Skeletal muscle cell (primary cell): Measurements from ENCODE around the gene DSE.
"Not testable (repeated sequence)": the region's sequence is repeated elsewhere in the genome, so short reads cannot be mapped to it uniquely, and the experiment has no call there.

Experiments used
- DNase-seq: peaks from one replicate; pipeline ENCODE4 v3.0.0-alpha.2; 2010; ENCODE audit warnings: low read depth
- H3K4me3 ChIP-seq: 2 replicates; pipeline ENCODE4 v1.5.1; 2011; ENCODE audit warnings: low read depth, mild to moderate bottlenecking, control low read depth, low read length, moderate library complexity

Gene DSE

DNA sequence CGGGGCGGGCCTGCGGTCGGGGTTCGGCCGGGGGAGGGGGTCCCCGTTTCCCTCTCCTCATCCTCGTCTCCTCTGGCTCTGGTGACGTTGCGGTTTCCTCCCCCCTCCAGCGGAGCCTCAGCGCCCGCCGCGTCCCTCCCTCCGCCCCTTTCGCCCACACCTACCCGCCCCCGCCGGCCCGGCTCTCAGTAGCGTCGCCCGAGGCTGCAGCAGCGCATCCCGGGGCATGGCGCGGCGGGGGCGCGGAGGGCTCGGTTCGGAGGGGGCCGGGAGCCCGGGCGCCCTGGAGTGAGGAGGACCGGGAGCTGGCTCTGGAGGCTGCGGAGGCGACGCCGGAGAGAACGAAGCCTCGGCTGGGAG lies at the start of gene DSE:
Gene DSE, plus strand, starts transcription at position 188 of the 360 bp plus-strand sequence. CDS start 28,304 bp downstream, outside the sequence.
- H3K4me3 ChIP-seq: peak within 1 kb of the TSS; percentile 74
- peak; percentile 68 for DNase-seq

DNA sequence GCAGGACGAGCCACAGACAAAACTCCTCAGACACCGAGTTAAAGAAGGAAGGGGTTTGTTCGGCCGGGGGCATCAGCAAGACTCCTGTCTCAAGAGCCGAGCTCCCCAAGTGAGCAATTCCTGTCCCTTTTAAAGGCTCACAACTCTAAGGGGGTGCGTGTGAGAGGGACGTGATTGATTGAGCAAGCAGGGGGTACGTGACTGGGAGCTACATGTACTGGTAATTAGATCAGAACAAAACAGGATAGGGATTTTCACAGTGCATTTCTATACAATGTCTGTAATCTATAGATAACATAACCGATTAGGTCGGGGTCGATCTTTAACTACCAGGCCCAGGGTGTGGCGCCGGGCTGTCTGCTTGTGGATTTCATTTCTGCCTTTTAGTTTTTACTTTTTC lies 48.8 kb upstream of the DSE start:
- not testable (repeated sequence) for H3K4me3 ChIP-seq, DNase-seq

DNA sequence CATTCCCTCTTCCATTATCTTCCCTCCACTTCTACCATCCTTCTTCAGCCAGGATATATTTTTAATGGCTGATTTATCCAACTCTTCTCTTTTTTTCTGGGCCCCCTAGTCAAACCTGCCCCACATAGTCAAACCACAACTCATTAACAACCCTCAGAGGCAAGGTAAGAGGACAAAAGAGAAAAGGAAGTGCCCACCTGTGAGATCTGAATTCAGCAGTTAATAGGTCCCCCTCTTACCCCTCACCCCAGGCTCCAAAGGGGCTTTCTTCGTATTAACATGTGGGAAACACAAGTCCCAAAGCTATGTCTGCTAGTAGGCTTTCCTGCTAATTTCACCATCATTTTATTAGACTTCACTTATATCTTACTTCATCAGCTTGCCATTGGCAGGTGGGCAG lies 46.9 kb upstream of the DSE start:
- no peak overlapping the region for H3K4me3 ChIP-seq
- no peak for DNase-seq

DNA sequence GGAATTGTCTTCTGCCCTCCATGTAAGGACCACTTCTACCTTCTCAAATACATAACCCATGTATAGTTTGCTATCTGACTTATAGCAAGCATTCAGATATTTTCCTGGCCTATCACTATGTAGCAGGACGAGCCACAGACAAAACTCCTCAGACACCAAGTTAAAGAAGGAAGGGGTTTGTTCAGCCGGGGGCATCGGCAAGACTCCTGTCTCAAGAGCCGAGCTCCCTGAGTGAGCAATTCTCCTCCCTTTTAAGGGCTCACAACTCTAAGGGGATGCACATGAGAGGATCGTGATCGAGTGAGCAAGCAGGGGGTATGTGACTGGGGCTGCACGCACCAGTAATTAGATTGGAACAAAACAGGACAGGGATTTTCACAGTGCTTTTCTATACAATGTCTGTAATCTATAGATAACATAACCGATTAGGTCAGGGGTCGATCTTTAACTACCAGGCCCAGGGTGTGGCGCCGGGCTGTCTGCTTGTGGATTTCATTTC lies 45.1 kb upstream of the DSE start:
- not testable (repeated sequence) for DNase-seq, H3K4me3 ChIP-seq

DNA sequence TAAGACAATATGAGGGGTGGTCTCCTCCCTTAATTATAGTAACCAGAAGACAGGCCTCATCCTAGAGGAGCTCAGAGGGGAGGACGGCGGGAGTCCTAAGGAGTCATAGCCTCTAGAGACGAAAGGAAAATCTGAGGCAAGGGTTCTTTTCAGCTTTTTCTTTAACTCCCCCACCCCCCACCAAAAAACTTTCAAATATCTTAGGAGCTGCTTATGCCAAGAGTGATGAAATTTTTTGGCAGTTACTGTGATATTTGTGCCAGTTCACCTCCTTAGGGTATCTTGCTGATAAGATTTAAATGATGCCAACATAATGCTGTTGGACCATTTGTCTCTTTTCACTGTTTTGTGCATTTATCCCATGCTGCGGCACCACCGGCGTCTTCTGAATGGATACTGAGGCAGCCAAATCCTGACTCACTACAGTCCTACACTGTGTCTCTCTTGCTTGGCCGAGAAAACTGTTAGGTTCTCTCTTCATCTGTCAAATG lies 44.5 kb upstream of the DSE start:
- no peak for DNase-seq
- no peak overlapping the region for H3K4me3 ChIP-seq

- DNase-seq: no peak
- no peak overlapping the region for H3K4me3 ChIP-seq
Observed at GRCh38 chr6:116326996-116327395, 43.8 kb upstream of the DSE start.

GRCh38 chr6:116327803-116328527 lies 42.8 kb upstream of the DSE start:
- no peak for DNase-seq

GRCh38 chr6:116328528-116328903 lies 42.2 kb upstream of the DSE start:
- DNase-seq: no peak
- no peak overlapping the region for H3K4me3 ChIP-seq

More at GRCh38 chr6:116327803-116328527, 42.8 kb upstream of the DSE start:
- H3K4me3 ChIP-seq: no peak overlapping the region

- no peak for DNase-seq
- no peak overlapping the region for H3K4me3 ChIP-seq
Observed at GRCh38 chr6:116329156-116329555, 41.6 kb upstream of the DSE start.

DNA sequence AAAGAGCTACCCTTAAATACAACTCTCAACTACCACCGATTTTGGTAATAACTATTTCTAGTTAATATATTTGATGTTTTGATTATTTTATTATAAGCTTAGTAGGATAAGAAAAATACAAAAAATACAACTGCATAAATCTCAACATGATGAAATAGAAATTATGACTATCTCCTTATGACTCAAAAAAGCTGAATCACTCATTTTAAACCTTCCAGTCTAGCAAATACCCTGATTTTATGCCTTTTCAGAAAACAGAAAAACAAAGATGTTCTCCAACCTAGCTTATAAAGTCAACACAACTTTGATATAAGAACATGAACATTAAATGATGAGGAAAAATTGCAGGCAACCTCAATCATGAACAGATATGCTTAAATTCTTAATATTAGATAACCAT lies 40.2 kb upstream of the DSE start:
- H3K4me3 ChIP-seq: no peak overlapping the region
- no peak for DNase-seq

DNA sequence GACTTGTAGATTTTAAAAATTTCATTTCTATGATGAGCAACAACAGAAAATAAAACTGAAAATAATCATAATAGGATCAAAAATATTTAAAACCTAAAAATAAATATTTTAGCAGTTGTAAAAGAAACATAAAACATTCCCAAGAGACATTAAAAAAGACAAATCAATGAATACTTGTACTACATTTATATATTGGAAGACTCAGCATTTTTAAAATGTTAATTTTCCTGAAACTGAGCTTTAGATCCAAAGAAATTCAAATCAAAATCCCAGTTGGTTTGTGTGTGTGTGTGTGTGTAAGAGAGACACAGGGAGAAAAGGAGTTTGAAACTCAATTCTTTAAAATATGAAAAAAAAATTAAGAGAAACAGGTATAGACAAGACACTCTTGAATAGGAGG lies 38.7 kb upstream of the DSE start:
- DNase-seq: no peak
- no peak overlapping the region for H3K4me3 ChIP-seq

GRCh38 chr6:116334638-116335409 lies 35.9 kb upstream of the DSE start:
- H3K4me3 ChIP-seq, DNase-seq: not testable (repeated sequence)

GRCh38 chr6:116335612-116336215 lies 35.0 kb upstream of the DSE start:
- H3K4me3 ChIP-seq: no peak overlapping the region
- no peak for DNase-seq

GRCh38 chr6:116338943-116339342 lies 31.8 kb upstream of the DSE start:
- no peak for DNase-seq
- H3K4me3 ChIP-seq: no peak overlapping the region

DNA sequence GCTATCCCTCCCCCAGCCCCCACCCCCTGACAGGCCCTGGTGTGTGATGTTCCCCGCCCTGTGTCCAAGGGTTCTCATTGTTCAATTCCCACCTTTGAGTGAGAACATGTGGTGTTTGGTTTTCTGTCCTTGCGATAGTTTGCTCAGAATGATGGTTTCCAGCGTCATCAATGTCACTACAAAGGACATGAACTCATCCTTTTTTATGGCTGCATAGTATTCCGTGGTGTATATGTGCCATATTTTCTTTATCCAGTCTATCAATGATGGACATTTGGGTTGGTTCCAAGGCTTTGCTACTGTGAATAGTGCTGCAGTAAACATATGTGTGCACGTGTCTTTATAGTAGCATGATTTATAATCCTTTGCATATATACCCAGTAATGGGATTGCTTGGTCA lies 30.1 kb upstream of the DSE start:
- H3K4me3 ChIP-seq, DNase-seq: not testable (repeated sequence)

- no peak overlapping the region for H3K4me3 ChIP-seq
- no peak for DNase-seq
Observed at GRCh38 chr6:116349216-116349615, 21.5 kb upstream of the DSE start.

DNA sequence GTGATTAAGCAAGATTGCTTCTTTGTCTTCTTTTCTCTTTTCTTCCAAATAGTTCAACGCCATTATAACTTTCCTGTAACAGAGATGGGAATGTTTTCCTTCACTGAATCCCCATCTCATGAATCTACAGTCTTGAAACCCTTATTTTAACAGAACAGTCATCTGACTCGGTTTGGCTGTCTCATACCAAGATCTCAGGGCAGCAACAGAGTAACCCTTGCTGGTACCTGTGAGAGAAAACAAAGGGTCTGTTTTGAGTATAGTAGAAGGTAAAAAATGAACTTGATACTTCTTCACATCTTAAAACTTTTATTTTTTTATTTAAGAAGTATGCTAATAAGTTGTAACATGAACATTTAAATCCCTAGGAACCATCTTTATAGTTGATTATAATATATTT lies 19.6 kb upstream of the DSE start:
- no peak for DNase-seq

DNA sequence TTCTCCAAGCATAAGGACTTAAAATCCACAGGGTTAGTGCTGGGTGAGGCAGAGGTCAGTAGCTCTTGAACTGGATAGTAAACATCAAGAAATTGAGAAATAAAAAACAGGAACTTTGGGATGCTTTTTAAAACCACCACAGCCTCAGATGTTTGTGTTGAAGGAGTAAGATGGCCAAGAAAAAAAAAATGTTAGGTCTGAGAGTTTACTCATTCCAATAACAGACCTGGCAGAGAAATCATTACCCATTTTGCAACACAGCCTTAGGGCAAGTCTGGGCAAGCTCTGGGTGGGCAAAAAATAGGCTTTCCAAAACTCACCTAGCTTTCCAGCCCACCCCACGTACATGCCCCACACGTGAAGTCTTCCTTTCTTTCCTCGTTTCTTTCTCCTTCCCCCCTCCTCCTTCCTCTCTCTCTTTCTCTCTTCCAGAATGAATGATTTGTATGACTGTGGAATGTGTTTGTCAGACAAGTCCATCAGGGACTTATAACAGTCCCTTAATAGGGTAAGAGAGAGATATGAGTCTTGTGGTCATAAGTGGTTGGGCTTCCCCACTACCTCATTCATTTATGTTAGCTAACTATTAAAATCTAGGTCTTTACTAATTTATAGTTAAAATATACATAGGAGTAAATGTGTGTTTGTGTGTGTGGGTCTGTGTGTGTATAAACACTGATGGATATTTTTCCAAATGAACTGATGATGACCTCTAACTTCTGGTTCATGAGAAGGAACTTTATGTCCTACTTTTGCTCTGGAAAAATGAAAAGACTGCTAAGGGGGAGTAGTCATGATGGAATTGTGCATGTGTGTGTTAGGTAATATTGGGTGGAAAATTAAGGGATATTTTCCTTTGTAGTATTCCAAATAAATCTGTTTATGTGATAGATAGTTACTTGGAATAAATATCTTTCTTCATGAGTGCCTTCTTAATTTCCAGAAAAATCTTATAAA lies 18.0 kb upstream of the DSE start:
- DNase-seq: peak; percentile 53
- H3K4me3 ChIP-seq: no peak overlapping the region

More for the DNA sequence above, 19.6 kb upstream of the DSE start:
- H3K4me3 ChIP-seq: no peak overlapping the region

- no peak for DNase-seq
- H3K4me3 ChIP-seq: no peak overlapping the region
Observed at GRCh38 chr6:116354236-116354635, 16.5 kb upstream of the DSE start.
